ENCODE data around the gene SLC35B2.
A peak's percentile ranks its signal among the peaks of the same experiment; 100 is the strongest.

The SLC35B2 gene

DNA sequence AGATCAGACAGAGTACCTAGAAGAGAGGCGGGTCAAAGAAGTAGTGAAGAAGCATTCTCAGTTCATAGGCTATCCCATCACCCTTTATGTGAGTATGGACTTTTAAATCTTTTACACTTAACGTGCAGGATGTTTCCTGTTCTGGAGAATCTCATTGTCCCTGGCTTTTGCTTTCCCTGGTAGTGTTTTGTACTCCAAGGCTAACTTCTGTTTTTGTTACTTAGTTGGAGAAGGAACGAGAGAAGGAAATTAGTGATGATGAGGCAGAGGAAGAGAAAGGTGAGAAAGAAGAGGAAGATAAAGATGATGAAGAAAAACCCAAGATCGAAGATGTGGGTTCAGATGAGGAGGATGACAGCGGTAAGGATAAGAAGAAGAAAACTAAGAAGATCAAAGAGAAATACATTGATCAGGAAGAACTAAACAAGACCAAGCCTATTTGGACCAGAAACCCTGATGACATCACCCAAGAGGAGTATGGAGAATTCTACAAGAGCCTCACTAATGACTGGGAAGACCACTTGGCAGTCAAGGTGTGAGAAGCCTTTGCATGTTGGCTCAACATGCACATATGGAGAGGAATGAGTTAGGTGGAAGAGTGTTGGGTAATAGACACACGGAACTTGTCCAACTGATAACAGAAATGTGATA is 7.1 kb downstream of the SLC35B2 start:
- ChIA-PET CTCF (interaction anchor here (2.3 to 3.7 kb wide), 3 partner anchors 8 to 78 kb away, joined by 9 to 21 read pairs (median 10); no protein-coding TSS in a partner anchor), POLR2A (no interaction called here)
- no peaks in the 10 kb centered on the region for H3K4me1 ChIP-seq (ENCODE audit: control insufficient read depth, insufficient read depth, low read length)
- H3K9me3 ChIP-seq (ENCODE audit: control insufficient read depth, insufficient read depth, low read depth, low read length): no peaks in the 10 kb centered on the region
- peaks cover 28 to 77% of the 10 kb centered on the region in 2 experiments for H3K36me3 ChIP-seq (ENCODE audit: control insufficient read depth in 2 of 2, insufficient read depth in 1 of 2, low read length in 2 of 2)
- no peak overlapping the region for H3K27ac ChIP-seq (ENCODE audit: extremely low read depth, low read depth, low read length)
- H3K4me3 ChIP-seq (ENCODE audit: low read depth, low read length): no peak overlapping the region
- no peak for TF ChIP-seq OVOL3 (tag by site-specific recombination; IDR thresholded peaks at IDR 0.05)
- TF ChIP-seq, protein P1, sequence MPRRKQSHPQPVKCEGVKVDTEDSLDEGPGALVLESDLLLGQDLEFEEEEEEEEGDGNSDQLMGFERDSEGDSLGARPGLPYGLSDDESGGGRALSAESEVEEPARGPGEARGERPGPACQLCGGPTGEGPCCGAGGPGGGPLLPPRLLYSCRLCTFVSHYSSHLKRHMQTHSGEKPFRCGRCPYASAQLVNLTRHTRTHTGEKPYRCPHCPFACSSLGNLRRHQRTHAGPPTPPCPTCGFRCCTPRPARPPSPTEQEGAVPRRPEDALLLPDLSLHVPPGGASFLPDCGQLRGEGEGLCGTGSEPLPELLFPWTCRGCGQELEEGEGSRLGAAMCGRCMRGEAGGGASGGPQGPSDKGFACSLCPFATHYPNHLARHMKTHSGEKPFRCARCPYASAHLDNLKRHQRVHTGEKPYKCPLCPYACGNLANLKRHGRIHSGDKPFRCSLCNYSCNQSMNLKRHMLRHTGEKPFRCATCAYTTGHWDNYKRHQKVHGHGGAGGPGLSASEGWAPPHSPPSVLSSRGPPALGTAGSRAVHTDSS (tag by site-specific recombination; IDR thresholded peaks at IDR 0.05): peak; percentile 75
- TF ChIP-seq ZBTB21 (tag by site-specific recombination; IDR thresholded peaks at IDR 0.05): 0 out of 2 replicates have a peak, but pooled peaks have one; percentile 27
- TF ChIP-seq ZNF202 (tag by site-specific recombination; IDR thresholded peaks at IDR 0.05; ENCODE audit: borderline replicate concordance): no peak
- TF ChIP-seq ZNF660 (tag by site-specific recombination; IDR thresholded peaks at IDR 0.05): no peak
- TF ChIP-seq ZBTB17 (tag by site-specific recombination; IDR thresholded peaks at IDR 0.05): no peak
- no peak for TF ChIP-seq ZNF341 (tag by site-specific recombination; IDR thresholded peaks at IDR 0.05; ENCODE audit: low read depth)
- peak; percentile 73 for TF ChIP-seq ZNF629 (tag by site-specific recombination; IDR thresholded peaks at IDR 0.05)
- TF ChIP-seq ZNF24 (tag by site-specific recombination; IDR thresholded peaks at IDR 0.05): no peak
- no peak for TF ChIP-seq ZBTB8A (tag by site-specific recombination; IDR thresholded peaks at IDR 0.05)
- no peak for TF ChIP-seq ZNF169 (tag by site-specific recombination; IDR thresholded peaks at IDR 0.05)
- TF ChIP-seq, protein P2, sequence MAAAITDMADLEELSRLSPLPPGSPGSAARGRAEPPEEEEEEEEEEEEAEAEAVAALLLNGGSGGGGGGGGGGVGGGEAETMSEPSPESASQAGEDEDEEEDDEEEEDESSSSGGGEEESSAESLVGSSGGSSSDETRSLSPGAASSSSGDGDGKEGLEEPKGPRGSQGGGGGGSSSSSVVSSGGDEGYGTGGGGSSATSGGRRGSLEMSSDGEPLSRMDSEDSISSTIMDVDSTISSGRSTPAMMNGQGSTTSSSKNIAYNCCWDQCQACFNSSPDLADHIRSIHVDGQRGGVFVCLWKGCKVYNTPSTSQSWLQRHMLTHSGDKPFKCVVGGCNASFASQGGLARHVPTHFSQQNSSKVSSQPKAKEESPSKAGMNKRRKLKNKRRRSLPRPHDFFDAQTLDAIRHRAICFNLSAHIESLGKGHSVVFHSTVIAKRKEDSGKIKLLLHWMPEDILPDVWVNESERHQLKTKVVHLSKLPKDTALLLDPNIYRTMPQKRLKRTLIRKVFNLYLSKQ (tag by site-specific recombination; IDR thresholded peaks at IDR 0.05; ENCODE audit: borderline replicate concordance): no peak
- no peak for TF ChIP-seq ZSCAN16 (tag by site-specific recombination; IDR thresholded peaks at IDR 0.05)
- TF ChIP-seq ZNF76 (tag by site-specific recombination; IDR thresholded peaks at IDR 0.05; ENCODE audit: borderline replicate concordance, low read depth): 0 out of 2 replicates have a peak, but pooled peaks have one; percentile 21
- TF ChIP-seq ZNF223 (tag by site-specific recombination; IDR thresholded peaks at IDR 0.05): no peak
- TF ChIP-seq HOXD13 (CRISPR knock-in tag; IDR thresholded peaks at IDR 0.05; ENCODE audit: borderline replicate concordance): no peak
- TF ChIP-seq, protein P3, sequence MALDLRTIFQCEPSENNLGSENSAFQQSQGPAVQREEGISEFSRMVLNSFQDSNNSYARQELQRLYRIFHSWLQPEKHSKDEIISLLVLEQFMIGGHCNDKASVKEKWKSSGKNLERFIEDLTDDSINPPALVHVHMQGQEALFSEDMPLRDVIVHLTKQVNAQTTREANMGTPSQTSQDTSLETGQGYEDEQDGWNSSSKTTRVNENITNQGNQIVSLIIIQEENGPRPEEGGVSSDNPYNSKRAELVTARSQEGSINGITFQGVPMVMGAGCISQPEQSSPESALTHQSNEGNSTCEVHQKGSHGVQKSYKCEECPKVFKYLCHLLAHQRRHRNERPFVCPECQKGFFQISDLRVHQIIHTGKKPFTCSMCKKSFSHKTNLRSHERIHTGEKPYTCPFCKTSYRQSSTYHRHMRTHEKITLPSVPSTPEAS (tag by site-specific recombination; IDR thresholded peaks at IDR 0.05): no peak
- no peak for TF ChIP-seq ZNF391 (tag by site-specific recombination; IDR thresholded peaks at IDR 0.05; ENCODE audit: borderline replicate concordance, low read depth)
- TF ChIP-seq ZFHX2 (tag by site-specific recombination; conservative IDR thresholded peaks at IDR 0.05): no peak
- no peak for TF ChIP-seq MYNN (tag by site-specific recombination; IDR thresholded peaks at IDR 0.05; ENCODE audit: borderline replicate concordance)
- TF ChIP-seq ZNF138 (tag by site-specific recombination; IDR thresholded peaks at IDR 0.05; ENCODE audit: borderline replicate concordance): no peak
- no peak for TF ChIP-seq ZNF658 (tag by site-specific recombination; IDR thresholded peaks at IDR 0.05)
- TF ChIP-seq, protein P4, sequence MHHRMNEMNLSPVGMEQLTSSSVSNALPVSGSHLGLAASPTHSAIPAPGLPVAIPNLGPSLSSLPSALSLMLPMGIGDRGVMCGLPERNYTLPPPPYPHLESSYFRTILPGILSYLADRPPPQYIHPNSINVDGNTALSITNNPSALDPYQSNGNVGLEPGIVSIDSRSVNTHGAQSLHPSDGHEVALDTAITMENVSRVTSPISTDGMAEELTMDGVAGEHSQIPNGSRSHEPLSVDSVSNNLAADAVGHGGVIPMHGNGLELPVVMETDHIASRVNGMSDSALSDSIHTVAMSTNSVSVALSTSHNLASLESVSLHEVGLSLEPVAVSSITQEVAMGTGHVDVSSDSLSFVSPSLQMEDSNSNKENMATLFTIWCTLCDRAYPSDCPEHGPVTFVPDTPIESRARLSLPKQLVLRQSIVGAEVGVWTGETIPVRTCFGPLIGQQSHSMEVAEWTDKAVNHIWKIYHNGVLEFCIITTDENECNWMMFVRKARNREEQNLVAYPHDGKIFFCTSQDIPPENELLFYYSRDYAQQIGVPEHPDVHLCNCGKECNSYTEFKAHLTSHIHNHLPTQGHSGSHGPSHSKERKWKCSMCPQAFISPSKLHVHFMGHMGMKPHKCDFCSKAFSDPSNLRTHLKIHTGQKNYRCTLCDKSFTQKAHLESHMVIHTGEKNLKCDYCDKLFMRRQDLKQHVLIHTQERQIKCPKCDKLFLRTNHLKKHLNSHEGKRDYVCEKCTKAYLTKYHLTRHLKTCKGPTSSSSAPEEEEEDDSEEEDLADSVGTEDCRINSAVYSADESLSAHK (tag by site-specific recombination; IDR thresholded peaks at IDR 0.05): no peak
- TF ChIP-seq ZNF114 (tag by site-specific recombination; IDR thresholded peaks at IDR 0.05): no peak
- TF ChIP-seq, protein P5, sequence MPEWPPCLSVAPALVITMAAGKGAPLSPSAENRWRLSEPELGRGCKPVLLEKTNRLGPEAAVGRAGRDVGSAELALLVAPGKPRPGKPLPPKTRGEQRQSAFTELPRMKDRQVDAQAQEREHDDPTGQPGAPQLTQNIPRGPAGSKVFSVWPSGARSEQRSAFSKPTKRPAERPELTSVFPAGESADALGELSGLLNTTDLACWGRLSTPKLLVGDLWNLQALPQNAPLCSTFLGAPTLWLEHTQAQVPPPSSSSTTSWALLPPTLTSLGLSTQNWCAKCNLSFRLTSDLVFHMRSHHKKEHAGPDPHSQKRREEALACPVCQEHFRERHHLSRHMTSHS (tag by site-specific recombination; IDR thresholded peaks at IDR 0.05): no peak
- no peak for TF ChIP-seq ZNF623 (tag by site-specific recombination; IDR thresholded peaks at IDR 0.05)
- no peak for TF ChIP-seq ZNF670 (tag by site-specific recombination; IDR thresholded peaks at IDR 0.05; ENCODE audit: low read depth)

Measured in HEK293 (cell line).